ENCODE measurements around the gene SNRPE.

DNA sequence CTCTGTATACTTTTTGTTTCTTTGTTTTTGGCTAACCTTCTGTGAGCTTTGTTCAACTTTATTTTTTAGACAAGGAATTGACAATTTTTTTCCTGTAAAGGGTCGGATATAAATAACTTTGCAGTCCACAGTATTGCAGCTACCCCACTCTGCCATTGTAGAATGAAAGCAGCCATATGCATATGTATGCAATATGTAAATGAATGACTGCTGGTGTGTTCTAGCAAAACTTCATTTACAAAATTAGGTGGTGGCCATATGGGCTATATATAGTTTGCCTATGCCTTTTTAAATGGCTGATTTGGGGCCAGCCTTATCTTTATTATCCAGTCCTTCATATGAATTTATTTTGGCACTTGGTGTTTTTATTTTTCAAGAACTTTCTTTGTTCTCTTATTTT is 18.0 kb upstream of the SNRPE start:
- TF ChIP-seq, protein P1, sequence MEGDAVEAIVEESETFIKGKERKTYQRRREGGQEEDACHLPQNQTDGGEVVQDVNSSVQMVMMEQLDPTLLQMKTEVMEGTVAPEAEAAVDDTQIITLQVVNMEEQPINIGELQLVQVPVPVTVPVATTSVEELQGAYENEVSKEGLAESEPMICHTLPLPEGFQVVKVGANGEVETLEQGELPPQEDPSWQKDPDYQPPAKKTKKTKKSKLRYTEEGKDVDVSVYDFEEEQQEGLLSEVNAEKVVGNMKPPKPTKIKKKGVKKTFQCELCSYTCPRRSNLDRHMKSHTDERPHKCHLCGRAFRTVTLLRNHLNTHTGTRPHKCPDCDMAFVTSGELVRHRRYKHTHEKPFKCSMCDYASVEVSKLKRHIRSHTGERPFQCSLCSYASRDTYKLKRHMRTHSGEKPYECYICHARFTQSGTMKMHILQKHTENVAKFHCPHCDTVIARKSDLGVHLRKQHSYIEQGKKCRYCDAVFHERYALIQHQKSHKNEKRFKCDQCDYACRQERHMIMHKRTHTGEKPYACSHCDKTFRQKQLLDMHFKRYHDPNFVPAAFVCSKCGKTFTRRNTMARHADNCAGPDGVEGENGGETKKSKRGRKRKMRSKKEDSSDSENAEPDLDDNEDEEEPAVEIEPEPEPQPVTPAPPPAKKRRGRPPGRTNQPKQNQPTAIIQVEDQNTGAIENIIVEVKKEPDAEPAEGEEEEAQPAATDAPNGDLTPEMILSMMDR (IDR thresholded peaks at IDR 0.05; ENCODE audit: insufficient read depth, low read length): no peak
- TF ChIP-seq GABPA (IDR thresholded peaks at IDR 0.05; ENCODE audit: low read depth) (no peak), POLR2AphosphoS5 (IDR thresholded peaks at IDR 0.05; ENCODE audit: low read depth) (no peak)
